GM12878 (cell line): ENCODE results near the gene NEMP2. TPM values are rescaled to one million over a fixed set of nuclear protein-coding genes. Genes with fewer than 3 reads are reported as not detected.

Experiments used
- ATAC-seq: fragments of 200-7000 bp; cut with Tn5 transposase; 3 replicates; pipeline ENCODE4 v1.9.1; 2020; ENCODE audit warnings: mild to moderate bottlenecking, moderate library complexity
- BruUV-seq: library from RNA; stranded (reverse); fragments of 400-500 nt; replicated peaks from 2 replicates; lab custom pipeline; 2021; lab: Mats Ljungman, UMichigan
- CTCF ChIA-PET: fragments of 300-600 bp; sonication (Branson Sonifier 250); formaldehyde crosslinking; extraction: SDS; loops from one replicate; lab custom pipeline; 2021; ENCODE audit warnings: inconsistent platforms; lab: Yijun Ruan, JAX
- POLR2A ChIA-PET: fragments of 350-600 bp; formaldehyde crosslinking; extraction: SDS; loops from one replicate; lab custom pipeline; 2021; ENCODE audit warnings: inconsistent platforms; lab: Charles Lee
- RAD21 ChIA-PET: fragments of 300-600 bp; sonication (Branson Sonifier 250); formaldehyde crosslinking; loops from one replicate; lab custom pipeline; 2023; ENCODE audit warnings: antibody characterized with exemption; ENCODE audit not compliant: unreplicated experiment; lab: Charles Lee
- SMC1A ChIA-PET: fragments of 300-600 bp; sonication (Branson Sonifier 250); formaldehyde crosslinking; loops from one replicate; lab custom pipeline; 2023; ENCODE audit not compliant: unreplicated experiment, uncharacterized antibody; lab: Charles Lee
- DNase-seq: peaks from one replicate; pipeline ENCODE4 v3.0.0-alpha.2; 2011; ENCODE audit warnings: low read depth, low spot score
- FAIRE-seq: peaks from 3 replicates; lab custom pipeline; 2011; peaks lifted over from hg19 to GRCh38; lab: Jason Lieb, UNC
- H2AFZ ChIP-seq: 2 replicates; pipeline ENCODE4 v1.6.0; 2011; ENCODE audit warnings: low read depth, low read length, control low read depth; ENCODE audit not compliant: control insufficient read depth
- H3K27ac ChIP-seq: 2 replicates; pipeline ENCODE4 v1.5.1; 2011; ENCODE audit warnings: control low read depth; ENCODE audit not compliant: control insufficient read depth, insufficient read depth
- H3K27me3 ChIP-seq, 2 experiments: replicated peaks in 1 of 2; 2 replicates each; pipeline versions ENCODE4 v1.6.0 to v1.6.1; 2011; ENCODE audit warnings: low read length in 1 of 2; ENCODE audit not compliant: control insufficient read depth in 2 of 2, insufficient read depth in 2 of 2
- H3K36me3 ChIP-seq, 2 experiments: 2 replicates each; pipeline ENCODE4 v1.5.1; 2011; ENCODE audit warnings: low read length in 1 of 2; ENCODE audit not compliant: control insufficient read depth in 2 of 2, insufficient read depth in 2 of 2
- H3K4me1 ChIP-seq: 2 replicates; pipeline ENCODE4 v1.6.1; 2011; ENCODE audit warnings: mild to moderate bottlenecking, low read length, moderate library complexity, mixed read lengths; ENCODE audit not compliant: control insufficient read depth, insufficient read depth
- H3K4me2 ChIP-seq: 2 replicates; pipeline ENCODE4 v1.6.0; 2011; ENCODE audit warnings: control low read depth; ENCODE audit not compliant: control insufficient read depth, insufficient read depth
- H3K4me3 ChIP-seq: fragments of 200-600 bp; sonication (generic); 2 replicates; pipeline ENCODE4 v1.5.1; 2016
- H3K79me2 ChIP-seq: 2 replicates; pipeline ENCODE4 v1.6.0; 2011; ENCODE audit warnings: low read length; ENCODE audit not compliant: control insufficient read depth, insufficient read depth
- H3K9ac ChIP-seq: 2 replicates; pipeline ENCODE4 v1.8.0; 2011; ENCODE audit warnings: low read length, control low read depth, mixed read lengths; ENCODE audit not compliant: control insufficient read depth, insufficient read depth
- H3K9me3 ChIP-seq: replicated peaks from 3 replicates; pipeline ENCODE4 v1.5.1; 2011; ENCODE audit warnings: mild to moderate bottlenecking, low read length; ENCODE audit not compliant: control insufficient read depth, insufficient read depth
- H4K20me1 ChIP-seq: 2 replicates; pipeline ENCODE4 v1.6.0; 2011; ENCODE audit not compliant: control insufficient read depth, insufficient read depth
- BCL11A ChIP-seq: IDR thresholded peaks from 2 replicates; pipeline ENCODE4 v1.6.1; 2011; ENCODE audit warnings: low read depth, low read length
- BHLHE40 ChIP-seq, 2 experiments: fragments of 450-650 bp in 1 of 2; IDR thresholded peaks; 2 replicates each; pipeline ENCODE4 v1.6.1; 2011 to 2017; ENCODE audit warnings: low read depth in 2 of 2, borderline replicate concordance in 1 of 2, improper control_type of control experiment in 1 of 2, low read length in 1 of 2, mild to moderate bottlenecking in 1 of 2
- BMI1 ChIP-seq: fragments of 450-650 bp; IDR thresholded peaks from 2 replicates; pipeline ENCODE4 v1.6.1; 2016; ENCODE audit warnings: mild to moderate bottlenecking, moderate library complexity, borderline replicate concordance
- CBFB ChIP-seq: IDR thresholded peaks from 2 replicates; pipeline ENCODE4 v1.6.1; 2016; ENCODE audit warnings: antibody characterized with exemption, low read depth
- CHD2 ChIP-seq: IDR thresholded peaks from 2 replicates; pipeline ENCODE4 v1.6.1; 2011; ENCODE audit warnings: low read depth, low read length, improper control_type of control experiment, borderline replicate concordance
- EP300 ChIP-seq, 2 experiments: fragments of 150-350 bp in 1 of 2; IDR thresholded peaks; 2 replicates each; pipeline ENCODE4 v1.6.1; 2011 to 2012; ENCODE audit warnings: low read depth in 2 of 2, low read length in 2 of 2, borderline replicate concordance in 1 of 2, improper control_type of control experiment in 1 of 2, inconsistent platforms in 1 of 2; ENCODE audit not compliant: control insufficient read depth in 1 of 2
- ESRRA ChIP-seq: IDR thresholded peaks from 2 replicates; pipeline ENCODE4 v1.6.1; 2012; ENCODE audit warnings: mild to moderate bottlenecking, low read length, improper control_type of control experiment
- HDGF ChIP-seq: fragments of 450-650 bp; IDR thresholded peaks from 2 replicates; pipeline ENCODE4 v1.6.1; 2016; ENCODE audit warnings: antibody characterized with exemption
- JUNB ChIP-seq: IDR thresholded peaks from 2 replicates; pipeline ENCODE4 v1.6.1; 2016; ENCODE audit warnings: antibody characterized with exemption, mild to moderate bottlenecking
- KAT2A ChIP-seq: conservative IDR thresholded peaks from 2 replicates; pipeline ENCODE4 v1.6.1; 2011; ENCODE audit warnings: low read depth, low read length; ENCODE audit not compliant: control insufficient read depth
- NFIC ChIP-seq: IDR thresholded peaks from 2 replicates; pipeline ENCODE4 v1.6.1; 2012; ENCODE audit warnings: low read depth, mild to moderate bottlenecking, inconsistent platforms, low read length, moderate library complexity
- PAX5 ChIP-seq: IDR thresholded peaks from 2 replicates; pipeline ENCODE4 v1.6.1; 2011; ENCODE audit warnings: low read depth, low read length, borderline replicate concordance
- SMAD5 ChIP-seq: IDR thresholded peaks from 2 replicates; pipeline ENCODE4 v1.6.1; 2016; ENCODE audit warnings: antibody characterized with exemption, low read depth
- SRF ChIP-seq, 2 experiments: IDR thresholded peaks; 2 replicates each; pipeline ENCODE4 v1.6.1; 2011; ENCODE audit warnings: low read depth in 2 of 2, low read length in 2 of 2, mild to moderate bottlenecking in 1 of 2, moderate library complexity in 1 of 2
- ZNF217 ChIP-seq: fragments of 450-650 bp; IDR thresholded peaks from 2 replicates; pipeline ENCODE4 v1.6.1; 2017; ENCODE audit warnings: antibody characterized with exemption, mild to moderate bottlenecking
- ZZZ3 ChIP-seq: IDR thresholded peaks from 2 replicates; pipeline ENCODE4 v1.6.1; 2011; ENCODE audit warnings: low read depth; ENCODE audit not compliant: control insufficient read depth, insufficient read length
- WGBS: methylation state at CpG from one replicate; pipeline ENCODE4 v1.1.6; 2016; ENCODE audit warnings: low lambda C conversion rate; ENCODE audit not compliant: insufficient replicate concordance, insufficient coverage; ENCODE audit errors: missing lambda C conversion rate; 5-methylcytosine and 5-hydroxymethylcytosine counted together
- in situ Hi-C: fragments of 300-500 bp; cut with MboI; formaldehyde crosslinking; loops from 9 replicates; pipeline ENCODE4 v1.14.3; 2018; ENCODE audit warnings: mixed read lengths
- intact Hi-C: fragments of 100-400 bp; cut with micrococcal nuclease; formaldehyde crosslinking; loops from one replicate; pipeline ENCODE4 v1.14.2; 2022; ENCODE audit not compliant: unreplicated experiment
- polyA plus RNA-seq, 11 experiments: library from polyadenylated mRNA; depleted of rRNA in 4 of 11; unstranded in 6 of 11; stranded (reverse) in 5 of 11; fragments of >200 nt; fragmentation: Nextera tagmentation in 4 of 11; fragmentation: Illumina TruSeq in 1 of 11; extraction: Ambion mirVana in 4 of 11; extraction: Trizol in 1 of 11; gene quantifications; 1 replicate in 1 of 11; 2 replicates in 10 of 11; pipeline versions ENCODE4 v1.2.1 to v1.2.3, GENCODE V29; 2011 to 2016; ENCODE audit warnings: inconsistent platforms in 2 of 11, missing spikeins in 2 of 11, low read depth in 1 of 11
- total RNA-seq, 4 experiments: library from RNA; depleted of rRNA in 3 of 4; stranded (reverse); fragments of >200 nt in 3 of 4; fragmentation: Illumina TruSeq in 1 of 4; extraction: Trizol in 1 of 4; gene quantifications; 2 replicates each; pipeline versions ENCODE4 v1.2.1 to v1.2.3, GENCODE V29; 2013 to 2021
- TF ChIP-seq, protein P1 (sequence below): IDR thresholded peaks from 2 replicates; pipeline ENCODE4 v1.6.1; 2012; ENCODE audit warnings: low read depth, low read length, improper control_type of control experiment
- TF ChIP-seq, protein P2 (sequence below): IDR thresholded peaks from 2 replicates; pipeline ENCODE4 v1.6.1; 2011; ENCODE audit warnings: low read depth, low read length, improper control_type of control experiment, borderline replicate concordance
- TF ChIP-seq, protein P3 (sequence below): IDR thresholded peaks from 2 replicates; pipeline ENCODE4 v1.6.1; 2011; ENCODE audit warnings: borderline replicate concordance, low read depth, mild to moderate bottlenecking, moderate library complexity, mixed read lengths, low read length; ENCODE audit not compliant: insufficient read depth; ENCODE audit errors: extremely low read length

NEMP2 gene
- total and polyA plus RNA-seq, 10 of the 15 experiments (the other 5 are each of a cell fraction or from before 2014, with no cell fraction given) = 2.3 to 14.0 (median 8.1) TPM

DNA sequence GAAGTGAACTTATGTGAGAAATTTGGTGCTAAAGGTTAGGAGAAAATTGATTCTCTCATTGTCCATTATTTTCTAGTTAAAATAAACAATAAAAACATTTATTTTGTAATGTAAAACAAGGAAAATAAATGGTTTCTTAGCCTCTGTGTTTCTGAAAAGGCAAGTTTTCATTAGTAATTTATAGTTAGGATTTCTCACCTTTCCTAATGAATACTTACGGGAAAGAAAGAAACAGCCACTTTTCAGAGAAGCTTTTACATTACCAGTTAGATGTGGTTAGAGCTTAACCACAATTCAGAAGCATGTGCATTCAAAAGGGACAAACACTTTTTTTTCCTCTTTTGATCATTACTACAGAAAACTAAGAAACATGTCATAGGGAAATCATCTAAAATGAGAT, 18.8 kb downstream of the NEMP2 start (continued):
- TF ChIP-seq, protein P1, sequence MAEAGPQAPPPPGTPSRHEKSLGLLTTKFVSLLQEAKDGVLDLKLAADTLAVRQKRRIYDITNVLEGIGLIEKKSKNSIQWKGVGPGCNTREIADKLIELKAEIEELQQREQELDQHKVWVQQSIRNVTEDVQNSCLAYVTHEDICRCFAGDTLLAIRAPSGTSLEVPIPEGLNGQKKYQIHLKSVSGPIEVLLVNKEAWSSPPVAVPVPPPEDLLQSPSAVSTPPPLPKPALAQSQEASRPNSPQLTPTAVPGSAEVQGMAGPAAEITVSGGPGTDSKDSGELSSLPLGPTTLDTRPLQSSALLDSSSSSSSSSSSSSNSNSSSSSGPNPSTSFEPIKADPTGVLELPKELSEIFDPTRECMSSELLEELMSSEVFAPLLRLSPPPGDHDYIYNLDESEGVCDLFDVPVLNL = no peak
- TF ChIP-seq ZNF217 = peak; percentile 79; the same call in 1 of the 2 replicates
- TF ChIP-seq EP300 (IDR thresholded peaks at IDR 0.05; ENCODE audit: borderline replicate concordance in 1 of 2, control insufficient read depth in 1 of 2, low read depth in 2 of 2, low read length in 2 of 2) = peak; percentile 46 to 50; a peak in 2 of 4 replicates
- TF ChIP-seq CBFB = peak; percentile 52; the same call in 1 of the 2 replicates
- TF ChIP-seq NFIC = peak; percentile 72; the same call in 1 of the 2 replicates
- TF ChIP-seq, all 136 proteins: peak for 22

DNA sequence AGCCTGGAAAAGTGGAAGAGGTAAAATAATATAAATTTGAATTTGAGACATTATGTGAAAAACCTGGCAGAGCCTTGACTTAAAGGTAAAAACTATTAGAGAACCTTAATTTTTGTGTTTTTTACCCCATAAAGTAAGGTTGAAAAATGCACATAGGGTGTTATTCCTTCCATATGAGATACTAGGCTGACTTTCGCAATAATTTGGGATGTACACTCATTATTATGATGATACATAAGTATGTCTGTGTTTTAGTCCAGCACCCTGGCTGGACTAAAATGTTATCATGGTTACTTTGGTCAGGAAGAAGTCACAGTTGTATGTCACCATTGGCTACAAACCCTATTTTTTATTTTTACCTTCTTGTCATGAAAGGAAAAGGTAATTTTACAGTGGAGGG, 19.8 kb downstream of the NEMP2 start:
- ChIA-PET SMC1A (interaction anchor here (1.0 to 8.4 kb wide), 10 partner anchors 15 to 166 kb away, joined by 3 to 65 read pairs (median 4); no protein-coding TSS in a partner anchor), CTCF (interaction anchor here (1.0 to 4.8 kb wide), 6 partner anchors 12 to 286 kb away, joined by 3 to 33 read pairs (median 6); no protein-coding TSS in a partner anchor), RAD21 (interaction anchor here (0.8 to 4.2 kb wide), 8 partner anchors 12 to 164 kb away, joined by 3 to 36 read pairs (median 4); partner anchors contain the start of gene NEMP2), POLR2A (interaction anchor here (0.7 kb wide), 1 partner anchor 101 kb away, joined by 3 read pairs; no protein-coding TSS in a partner anchor)
- Histone ChIP-seq H3K4me1 (peaks cover 7% of the 10 kb centered on the region), H3K79me2 (no peaks in the 10 kb centered on the region), H3K4me3 (no peak overlapping the region), H2AFZ (no peak overlapping the region), H3K9ac (no peak overlapping the region), H3K9me3 (no peaks in the 10 kb centered on the region), H3K36me3 (peaks cover 2 to 11% of the 10 kb centered on the region in 2 experiments), H4K20me1 (no peaks in the 10 kb centered on the region), H3K27me3 (no peaks in the 10 kb centered on the region), H3K27ac (no peak overlapping the region), H3K4me2 (no peak overlapping the region)
- in situ Hi-C loops = no loop called here
- 100% methylated on average over 1 of the region's 1 CpG for WGBS
- DNase-seq (no peak), FAIRE-seq (no peak), ATAC-seq (no peak)
- intact Hi-C loops = loop anchor here (5.0 kb wide), 1 partner anchor 427 kb away; no protein-coding TSS in a partner anchor
- no TSS peak for BruUV-seq
- TF ChIP-seq ESRRA (no peak), ZZZ3 (no peak), SMAD5 (no peak), PAX5 (no peak), BHLHE40 (IDR thresholded peaks at IDR 0.05; ENCODE audit: borderline replicate concordance in 1 of 2, low read depth in 2 of 2, low read length in 1 of 2) (no peak), BCL11A (no peak), SRF (IDR thresholded peaks at IDR 0.05; ENCODE audit: low read depth in 2 of 2, low read length in 2 of 2) (no peak), JUNB (no peak), HDGF (no peak), CHD2 (no peak), KAT2A (no peak), BMI1 (no peak)
- TF ChIP-seq, protein P1 = no peak
- TF ChIP-seq, protein P2, sequence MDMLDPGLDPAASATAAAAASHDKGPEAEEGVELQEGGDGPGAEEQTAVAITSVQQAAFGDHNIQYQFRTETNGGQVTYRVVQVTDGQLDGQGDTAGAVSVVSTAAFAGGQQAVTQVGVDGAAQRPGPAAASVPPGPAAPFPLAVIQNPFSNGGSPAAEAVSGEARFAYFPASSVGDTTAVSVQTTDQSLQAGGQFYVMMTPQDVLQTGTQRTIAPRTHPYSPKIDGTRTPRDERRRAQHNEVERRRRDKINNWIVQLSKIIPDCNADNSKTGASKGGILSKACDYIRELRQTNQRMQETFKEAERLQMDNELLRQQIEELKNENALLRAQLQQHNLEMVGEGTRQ = no peak
- TF ChIP-seq, protein P3, sequence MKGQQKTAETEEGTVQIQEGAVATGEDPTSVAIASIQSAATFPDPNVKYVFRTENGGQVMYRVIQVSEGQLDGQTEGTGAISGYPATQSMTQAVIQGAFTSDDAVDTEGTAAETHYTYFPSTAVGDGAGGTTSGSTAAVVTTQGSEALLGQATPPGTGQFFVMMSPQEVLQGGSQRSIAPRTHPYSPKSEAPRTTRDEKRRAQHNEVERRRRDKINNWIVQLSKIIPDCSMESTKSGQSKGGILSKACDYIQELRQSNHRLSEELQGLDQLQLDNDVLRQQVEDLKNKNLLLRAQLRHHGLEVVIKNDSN = no peak
